CD4-positive, alpha-beta T cell treated with Interleukin-2 at 100 ng/mL for 4 hours (primary cell): ENCODE data around the gene MYOZ2.

Source experiments
- DNase-seq: peaks from one replicate; pipeline ENCODE4 v3.0.0-alpha.2; 2020; ENCODE audit warnings: low spot score

Gene MYOZ2

GRCh38 chr4:119197772-119198212 lies 62.2 kb downstream of the MYOZ2 start:
- DNase-seq: no peak

- no peak for DNase-seq
These were observed 69.3 kb downstream of the MYOZ2 start for GRCh38 chr4:119204916-119205315.

DNA sequence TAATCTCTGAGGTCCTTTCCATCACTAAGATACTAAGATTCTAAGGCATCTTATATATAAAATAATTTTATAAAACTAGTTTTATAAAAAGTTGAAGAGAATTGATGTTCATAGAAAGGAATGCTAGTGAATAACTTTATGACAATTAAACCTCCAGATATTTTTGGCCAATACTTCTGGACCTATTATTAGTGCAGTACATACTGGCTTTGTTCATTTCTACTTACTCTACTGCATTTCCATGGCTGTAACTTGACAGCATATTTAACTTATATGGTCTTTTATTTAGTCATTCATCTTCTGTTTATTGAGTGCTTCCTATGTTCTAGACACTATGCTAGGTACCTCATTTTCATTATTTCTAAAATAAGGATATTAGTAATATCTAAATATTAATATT lies 70.1 kb downstream of the MYOZ2 start:
- no peak for DNase-seq

DNA sequence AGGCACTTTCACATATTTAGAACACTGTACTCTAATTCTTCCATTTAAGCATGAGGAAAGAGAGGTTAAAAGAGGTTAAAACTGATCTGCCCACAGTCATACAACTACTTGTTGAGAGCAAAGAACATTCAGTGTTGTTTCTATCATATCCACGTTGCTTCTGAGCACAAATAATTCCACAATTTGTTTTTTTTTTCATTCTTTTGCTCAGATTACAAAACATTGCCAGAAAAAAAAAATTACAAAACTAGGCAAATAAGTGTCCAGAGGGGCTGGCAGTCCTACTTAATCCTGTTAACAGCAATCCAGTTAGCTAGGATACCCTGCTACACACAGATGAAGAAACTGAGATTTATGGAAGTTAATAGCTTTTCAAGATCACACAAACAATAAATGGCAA lies 70.5 kb downstream of the MYOZ2 start:
- no peak for DNase-seq

DNA sequence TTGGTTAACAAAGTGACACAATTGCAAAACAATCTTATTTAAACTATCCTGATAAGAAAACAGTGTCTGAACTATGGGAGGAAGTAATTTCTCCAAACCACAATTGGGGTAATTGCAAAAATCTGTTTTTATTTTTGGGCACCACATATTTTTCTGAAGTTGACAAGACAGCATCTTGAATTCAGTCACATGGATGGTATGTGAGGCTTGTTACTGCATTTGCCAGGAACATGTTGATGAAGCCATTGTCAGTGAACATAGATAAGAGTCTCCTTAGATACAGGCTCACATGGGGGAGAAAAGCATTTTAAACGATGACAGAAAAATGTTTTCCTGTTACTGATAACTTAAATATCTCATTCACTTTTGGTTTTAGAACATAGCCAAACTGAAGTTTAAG lies 71.4 kb downstream of the MYOZ2 start:
- no peak for DNase-seq

DNA sequence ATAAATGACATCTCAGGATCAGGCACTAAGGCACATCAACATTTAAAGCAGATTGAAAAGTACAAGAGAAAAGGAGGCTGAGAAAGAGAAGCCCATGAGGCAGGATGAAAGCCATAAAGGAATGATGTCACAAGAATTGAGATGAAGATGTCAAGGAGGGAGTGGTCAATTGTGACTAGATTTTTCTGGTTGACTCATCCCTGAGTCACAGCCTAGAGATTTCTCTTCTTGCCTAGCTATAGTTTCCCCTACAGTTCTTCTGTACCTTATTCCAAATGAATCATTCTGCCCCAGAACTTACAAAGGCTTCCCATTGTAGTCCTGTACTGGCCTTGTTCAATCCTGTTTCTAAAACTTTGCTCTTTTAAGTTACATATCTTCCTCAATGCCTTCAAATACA lies 73.4 kb downstream of the MYOZ2 start:
- DNase-seq: peak; percentile 54

DNA sequence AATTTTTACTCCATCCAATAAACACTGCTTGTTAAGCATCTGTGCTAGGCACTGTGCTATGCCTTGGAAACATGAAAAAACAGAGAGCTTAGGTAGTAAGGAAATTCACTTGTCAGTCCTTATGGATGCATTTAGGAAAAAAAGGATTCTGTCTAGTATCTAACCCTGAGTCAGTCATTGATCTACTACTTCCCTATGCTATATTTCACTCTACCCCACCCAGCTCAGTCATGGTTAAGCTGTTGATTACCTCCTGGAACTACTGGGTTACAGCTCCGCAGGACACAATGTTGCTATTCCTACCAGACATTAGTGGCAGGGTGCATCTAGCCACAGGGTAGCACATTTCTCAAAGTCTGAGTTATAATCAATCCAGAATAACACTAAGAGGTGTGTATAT lies 74.0 kb downstream of the MYOZ2 start:
- DNase-seq: no peak

DNA sequence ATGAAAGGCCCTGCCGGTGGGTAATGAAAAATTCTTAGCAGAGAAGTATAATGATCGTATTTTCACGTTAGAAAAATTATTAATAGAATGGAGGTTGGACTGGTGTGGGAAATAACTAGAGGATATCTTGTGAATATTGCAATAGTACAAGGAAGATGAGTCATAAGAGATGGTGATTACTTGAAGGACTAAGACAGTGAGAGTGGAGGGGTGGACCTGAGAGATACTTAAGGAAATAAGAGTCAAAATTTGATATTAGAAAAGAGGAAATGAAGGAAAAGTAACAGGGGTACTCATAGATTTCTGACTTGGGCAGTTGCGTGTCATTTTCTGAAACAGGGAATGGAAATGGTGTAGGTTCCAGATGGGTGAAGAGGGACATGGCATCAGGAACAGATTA lies 75.1 kb downstream of the MYOZ2 start:
- DNase-seq: no peak

DNA sequence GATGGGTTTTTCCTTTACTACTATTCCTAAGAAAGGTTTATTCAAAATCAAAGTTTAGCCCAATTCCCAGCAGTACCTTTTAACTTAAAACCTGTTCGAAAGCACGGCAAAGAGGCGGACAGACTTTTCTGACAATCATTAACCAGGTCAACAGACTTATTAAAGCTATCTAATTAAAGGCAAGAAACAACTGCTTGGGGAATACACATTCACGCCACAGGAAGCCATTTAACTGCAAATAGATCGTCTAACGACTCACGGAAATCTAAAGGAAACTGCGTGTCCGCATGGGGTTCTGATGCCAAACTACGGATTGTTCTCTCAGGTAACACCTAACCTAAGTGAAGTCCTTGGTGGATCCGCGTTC lies 76.2 kb downstream of the MYOZ2 start:
- peak; percentile 51 for DNase-seq

GRCh38 chr4:119212234-119212963 lies 76.8 kb downstream of the MYOZ2 start, which contains the start of gene USP53:
Gene USP53 (plus strand): TSS chr4:119212713. CDS start chr4:119239760, 27,047 bp downstream.
- DNase-seq: peak; percentile 98

DNA sequence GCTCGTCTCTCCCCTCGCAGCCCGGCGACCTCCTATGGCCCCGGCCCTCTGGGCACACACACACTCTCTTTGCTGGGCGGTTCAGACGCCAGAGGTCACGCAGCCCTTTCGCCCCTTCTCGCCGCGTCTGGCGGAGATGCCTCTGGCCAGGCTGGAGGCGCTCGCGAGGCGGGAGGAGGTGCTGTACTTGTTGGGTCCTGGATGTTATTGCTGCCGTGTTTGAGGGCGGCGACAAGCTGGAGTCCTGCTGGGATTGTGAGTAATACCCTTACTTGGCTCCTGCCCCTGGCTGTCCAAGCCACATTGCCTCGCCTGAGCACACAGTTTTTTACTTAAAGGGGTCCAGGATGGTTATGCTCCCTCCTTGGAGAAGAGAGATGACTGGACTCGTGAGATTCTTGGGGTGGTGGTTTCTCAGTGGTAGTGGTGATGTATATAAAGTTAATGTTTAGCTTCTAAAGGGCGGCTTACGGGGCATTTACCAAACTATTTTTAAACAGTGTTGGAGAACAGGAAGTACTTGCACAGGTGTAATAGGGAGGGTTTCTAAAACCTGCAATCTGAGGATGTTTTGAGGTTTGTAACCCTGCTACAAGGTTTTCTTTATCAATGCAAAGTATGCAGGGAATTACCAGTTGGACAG lies 77.5 kb downstream of the MYOZ2 start:
- peak; percentile 60 for DNase-seq

DNA sequence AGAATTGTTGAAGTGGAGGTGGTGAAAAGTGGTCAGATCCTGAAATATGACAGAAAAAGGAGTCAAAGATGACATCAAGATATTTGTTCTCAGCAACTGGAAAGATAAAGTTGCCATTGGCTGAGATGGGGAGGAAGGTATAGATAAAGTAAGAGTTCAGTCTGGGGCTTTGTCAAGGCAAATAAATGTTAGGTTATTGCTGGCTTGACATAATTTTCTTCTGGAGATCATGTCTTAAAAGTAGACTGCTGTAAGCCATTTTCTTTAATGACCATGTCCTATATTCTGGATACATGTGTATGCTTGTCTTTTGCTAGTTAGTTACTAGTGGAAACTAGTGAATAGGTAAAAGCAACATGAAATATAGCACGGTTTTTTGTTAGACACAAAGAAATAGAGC lies 82.5 kb downstream of the MYOZ2 start:
- DNase-seq: no peak

DNA sequence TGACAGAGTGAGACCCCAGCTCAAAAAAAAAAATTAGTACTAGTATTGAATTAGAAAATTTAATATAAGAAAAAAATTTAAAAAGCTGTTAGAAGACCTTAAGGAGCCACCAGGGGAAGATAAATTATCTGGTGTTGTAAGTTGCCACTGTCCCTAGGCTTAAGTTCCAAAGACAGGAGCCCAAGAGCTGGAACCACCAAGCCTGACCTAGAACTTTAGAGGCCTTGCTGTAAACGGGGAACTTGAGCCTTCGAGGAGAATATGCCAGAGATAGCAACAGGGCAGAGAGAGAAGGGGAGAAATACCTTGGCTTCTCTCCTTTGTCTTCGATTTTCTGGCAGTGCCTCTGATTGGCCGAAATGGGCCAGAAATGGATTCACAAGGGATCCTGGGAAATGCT lies 85.8 kb downstream of the MYOZ2 start:
- no peak for DNase-seq

GRCh38 chr4:119227690-119228089 lies 92.1 kb downstream of the MYOZ2 start:
- no peak for DNase-seq

DNA sequence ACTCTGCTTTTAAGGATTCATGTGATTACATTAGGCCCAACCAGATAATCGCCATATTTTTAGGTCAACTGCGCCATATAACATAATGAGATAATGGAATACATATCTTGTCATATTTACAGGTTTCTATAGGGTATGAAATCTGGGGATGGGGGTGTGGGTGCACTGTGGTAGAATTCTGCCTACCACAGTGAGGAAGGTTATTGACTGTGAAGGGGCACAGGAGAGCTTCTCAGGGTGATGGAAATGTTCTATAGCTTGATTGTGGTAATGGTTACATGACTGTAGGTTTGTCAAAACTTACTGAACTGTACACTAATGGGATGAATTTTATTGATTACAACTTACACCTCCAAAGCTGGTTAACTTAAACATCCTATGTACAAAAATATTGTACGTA lies 92.8 kb downstream of the MYOZ2 start:
- no peak for DNase-seq

GRCh38 chr4:119229908-119230687 lies 94.5 kb downstream of the MYOZ2 start:
- DNase-seq: no peak

DNA sequence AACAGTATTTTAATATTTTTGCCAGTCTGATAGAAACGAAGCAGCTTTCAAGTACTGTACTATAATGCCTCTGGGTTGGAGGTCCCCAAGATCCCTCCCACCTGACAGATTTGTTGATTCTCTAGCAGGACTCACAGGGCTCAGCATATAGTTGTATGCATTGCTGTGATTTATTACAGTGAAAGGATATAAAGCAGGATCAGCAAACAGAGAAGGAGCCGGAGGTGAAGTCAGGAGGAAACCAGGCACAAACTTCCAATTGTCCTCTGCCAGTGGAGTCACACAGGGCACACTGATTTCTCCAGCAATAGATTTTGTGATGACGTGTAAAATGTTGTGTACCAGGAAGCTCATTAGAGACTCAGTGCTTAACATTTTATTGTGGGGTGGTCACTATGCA lies 95.9 kb downstream of the MYOZ2 start:
- DNase-seq: no peak

GRCh38 chr4:119232286-119232685 lies 96.7 kb downstream of the MYOZ2 start:
- no peak for DNase-seq

- no peak for DNase-seq
These were observed 97.6 kb downstream of the MYOZ2 start for GRCh38 chr4:119233191-119233590.

DNA sequence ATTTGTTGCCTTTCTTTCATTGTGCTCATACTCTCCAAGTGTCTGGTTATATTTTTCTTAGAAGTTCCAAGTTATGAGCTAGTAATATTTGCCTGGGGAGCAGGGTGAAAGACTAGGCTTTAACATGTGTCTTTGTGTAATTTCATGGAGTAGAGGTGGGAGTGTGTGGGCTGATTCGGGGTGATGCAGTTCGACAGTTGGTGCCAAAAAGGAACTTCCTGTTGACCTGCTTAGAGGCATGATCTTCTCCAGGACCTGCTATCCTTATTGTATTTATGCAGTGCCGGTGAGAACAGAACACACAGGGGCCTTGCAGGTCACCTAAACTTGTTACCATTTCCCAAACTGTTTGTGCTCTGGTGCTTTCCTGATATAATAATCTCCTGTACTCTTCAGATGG lies 98.1 kb downstream of the MYOZ2 start:
- no peak for DNase-seq

DNA sequence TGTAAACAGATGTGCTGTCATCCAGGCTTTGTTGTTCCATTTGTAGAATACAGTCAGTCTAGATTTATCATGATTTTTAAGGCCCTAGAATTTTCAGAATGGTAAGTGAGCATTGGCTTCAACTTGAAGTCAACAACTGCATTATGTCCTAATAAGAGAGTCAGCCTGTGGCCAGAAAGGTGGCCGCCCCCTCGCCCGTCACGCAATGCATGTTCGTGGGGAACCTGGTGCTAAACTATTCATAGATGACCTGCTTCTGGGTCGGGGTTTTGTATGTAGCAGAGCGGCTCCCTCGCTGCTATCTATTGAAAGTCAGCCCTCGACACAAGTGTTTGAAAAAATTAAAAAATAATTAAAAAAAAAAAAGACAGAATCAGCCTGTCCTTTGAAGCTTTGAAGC lies 101.6 kb downstream of the MYOZ2 start:
- DNase-seq: no peak
